Vein endothelial cell (primary cell): ENCODE results near the gene DMRT3. TPM values are rescaled to one million over a fixed set of nuclear protein-coding genes. Genes with fewer than 3 reads are reported as not detected.

Experiments
- small RNA-seq: library from RNA; depleted of rRNA; stranded (forward); fragments of <200 nt; gene quantifications from one replicate; pipeline ENCODE3, GENCODE V24; 2012
- total RNA-seq: library from RNA; depleted of rRNA; stranded (reverse); fragments of >200 nt; gene quantifications from 2 replicates; pipeline ENCODE4 v1.2.3, GENCODE V29; 2012

DMRT3 gene
- not detected in 2 replicates for total RNA-seq

GRCh38 chr9:976258-976942 lies at the start of gene DMRT3:
TSS of gene DMRT3 (plus strand) at chr9:976655. CDS start at chr9:977002, 347 bp downstream.

Small RNA genes lying within 50 kb of the gene (small RNA-seq; reads per million reads assigned to genes)
- not detected for gene RNU6-1073P

Other genes starting within 250 kb of the DMRT3 start
- gene DMRT1, start 135.0 kb upstream of the DMRT3 start, total RNA-seq, result 0.19 and 0.33 TPM in 2 replicates
- not detected in 2 replicates for gene DMRT2, start 73.7 kb downstream of the DMRT3 start, total RNA-seq